Naive B cell (primary cell): ENCODE data around the gene GALC. TPM values are rescaled to one million over a fixed set of nuclear protein-coding genes. Genes with fewer than 3 reads are reported as not detected.

Experiments
- ATAC-seq, 2 donors: fragments of 150-1000 bp; cut with Tn5 transposase; 2 replicates each; pipeline ENCODE4 v1.10.0; 2021; ENCODE audit warnings: low read depth in 2 of 2, mild to moderate bottlenecking in 2 of 2, moderate library complexity in 2 of 2
- DNase-seq: peaks from one replicate; pipeline ENCODE4 v3.0.0; 2022
- H3K27ac Mint-ChIP-seq, 6 donors: one replicate each; pipeline ENCODE4 v1.8.0; 2020 to 2022; ENCODE audit warnings: mild to moderate bottlenecking in 6 of 6, mixed read lengths in 6 of 6, moderate library complexity in 5 of 6, inconsistent platforms in 2 of 6
- H3K27me3 Mint-ChIP-seq, 3 donors: one replicate each; pipeline ENCODE4 v1.8.0; 2021 to 2022; ENCODE audit warnings: mixed read lengths in 3 of 3, mild to moderate bottlenecking in 1 of 3
- H3K36me3 Mint-ChIP-seq, 2 donors: one replicate each; pipeline ENCODE4 v1.8.0; 2020 to 2022; ENCODE audit warnings: mixed read lengths in 2 of 2, inconsistent platforms in 1 of 2, mild to moderate bottlenecking in 1 of 2
- H3K4me1 Mint-ChIP-seq, 3 donors: one replicate each; pipeline ENCODE4 v1.8.0; 2020 to 2022; ENCODE audit warnings: mixed read lengths in 3 of 3, inconsistent platforms in 1 of 3, mild to moderate bottlenecking in 1 of 3, moderate library complexity in 1 of 3
- H3K4me3 Mint-ChIP-seq, 8 donors: one replicate each; pipeline ENCODE4 v1.8.0; 2020 to 2022; ENCODE audit warnings: mild to moderate bottlenecking in 8 of 8, mixed read lengths in 8 of 8, moderate library complexity in 8 of 8, inconsistent platforms in 2 of 8
- H3K9me3 Mint-ChIP-seq, 7 donors: one replicate each; pipeline ENCODE4 v1.8.0; 2020 to 2022; ENCODE audit warnings: mixed read lengths in 7 of 7, mild to moderate bottlenecking in 5 of 7, inconsistent platforms in 2 of 7, moderate library complexity in 1 of 7
- polyA plus RNA-seq, 6 donors: library from polyadenylated mRNA; unstranded; fragments of 300-500 nt; fragmentation: Illumina TruSeq; gene quantifications; one replicate each; pipeline ENCODE4 v1.2.3, GENCODE V29; 2021; ENCODE audit warnings: low read depth in 6 of 6

GALC gene
- polyA plus RNA-seq, 6 donors from 2014 or later = 3.6 to 9.4 (median 6.5) TPM

GRCh38 chr14:87934185-87934584 is 58.8 kb downstream of the GALC start:
- DNase-seq = no peak
- ATAC-seq = no peak
- Mint-ChIP-seq H3K36me3 (peaks cover 19 to 21% of the 10 kb centered on the region in 2 donors), H3K4me1 (peaks cover 2 to 7% (median 5%) of the 10 kb centered on the region in 3 donors), H3K4me3 (no peak overlapping the region), H3K9me3 (peaks cover 0 to 16% (median 7%) of the 10 kb centered on the region in 7 donors), H3K27me3 (no peaks in the 10 kb centered on the region), H3K27ac (no peak overlapping the region)

- H3K9me3 Mint-ChIP-seq = peaks cover 17 to 37% (median 24%) of the 10 kb centered on the region in 7 donors
Measured at GRCh38 chr14:87916886-87917275, 76.1 kb downstream of the GALC start.

GRCh38 chr14:87916103-87916885 is 76.7 kb downstream of the GALC start:
- H3K4me1 Mint-ChIP-seq = no peaks in the 10 kb centered on the region
- peaks cover 10 to 23% (median 12%) of the 10 kb centered on the region in 3 donors for H3K27me3 Mint-ChIP-seq
- DNase-seq (no peak), ATAC-seq (no peak)
- H3K9me3 Mint-ChIP-seq = peaks cover 17 to 43% (median 27%) of the 10 kb centered on the region in 7 donors
- H3K27ac Mint-ChIP-seq = no peak overlapping the region
- no peak overlapping the region for H3K4me3 Mint-ChIP-seq
- peaks cover 0 to 7% of the 10 kb centered on the region in 2 donors for H3K36me3 Mint-ChIP-seq

More at GRCh38 chr14:87916886-87917275, 76.1 kb downstream of the GALC start:
- Mint-ChIP-seq H3K4me3 (no peak overlapping the region), H3K27ac (no peak overlapping the region), H3K27me3 (peaks cover 10 to 23% (median 12%) of the 10 kb centered on the region in 3 donors), H3K36me3 (peaks cover 0 to 7% of the 10 kb centered on the region in 2 donors), H3K4me1 (no peaks in the 10 kb centered on the region)
- DNase-seq (no peak), ATAC-seq (no peak)

- Mint-ChIP-seq H3K9me3 (peaks cover 10 to 41% (median 22%) of the 10 kb centered on the region in 7 donors), H3K27me3 (peaks cover 9 to 19% (median 10%) of the 10 kb centered on the region in 3 donors), H3K36me3 (peaks cover 0 to 8% of the 10 kb centered on the region in 2 donors), H3K4me3 (no peak overlapping the region), H3K4me1 (no peaks in the 10 kb centered on the region), H3K27ac (no peak overlapping the region)
- ATAC-seq (no peak), DNase-seq (no peak)
Measured at GRCh38 chr14:87908550-87908949, 84.4 kb downstream of the GALC start.

GRCh38 chr14:87901652-87902051 is 91.3 kb downstream of the GALC start:
- H3K27ac Mint-ChIP-seq = no peak overlapping the region
- H3K4me1 Mint-ChIP-seq = no peaks in the 10 kb centered on the region
- DNase-seq (no peak), ATAC-seq (no peak)
- H3K27me3 Mint-ChIP-seq = peaks cover 16 to 19% (median 17%) of the 10 kb centered on the region in 3 donors
- no peak overlapping the region for H3K4me3 Mint-ChIP-seq
- no peaks in the 10 kb centered on the region for H3K9me3 Mint-ChIP-seq
- H3K36me3 Mint-ChIP-seq = no peaks in the 10 kb centered on the region

- Mint-ChIP-seq H3K27ac (no peak overlapping the region), H3K27me3 (peaks cover 17 to 23% (median 17%) of the 10 kb centered on the region in 3 donors), H3K9me3 (no peaks in the 10 kb centered on the region), H3K4me1 (no peaks in the 10 kb centered on the region), H3K36me3 (no peaks in the 10 kb centered on the region), H3K4me3 (no peak overlapping the region)
- DNase-seq (no peak), ATAC-seq (no peak)
Measured at GRCh38 chr14:87901236-87901635, 91.7 kb downstream of the GALC start.

GRCh38 chr14:87899228-87899627 is 93.8 kb downstream of the GALC start:
- no peak overlapping the region for H3K27ac Mint-ChIP-seq

GRCh38 chr14:87898301-87898700 is 94.7 kb downstream of the GALC start:
- no peaks in the 10 kb centered on the region for H3K9me3 Mint-ChIP-seq
- H3K36me3 Mint-ChIP-seq = no peaks in the 10 kb centered on the region
- DNase-seq (no peak), ATAC-seq (no peak)
- H3K4me3 Mint-ChIP-seq = no peak overlapping the region
- H3K27ac Mint-ChIP-seq = no peak overlapping the region
- H3K27me3 Mint-ChIP-seq = peaks cover 1 to 20% (median 13%) of the 10 kb centered on the region in 3 donors
- H3K4me1 Mint-ChIP-seq = no peaks in the 10 kb centered on the region

More at GRCh38 chr14:87899228-87899627, 93.8 kb downstream of the GALC start:
- no peaks in the 10 kb centered on the region for H3K4me1 Mint-ChIP-seq
- peaks cover 10 to 23% (median 17%) of the 10 kb centered on the region in 3 donors for H3K27me3 Mint-ChIP-seq
- DNase-seq = no peak
- no peaks in the 10 kb centered on the region for H3K9me3 Mint-ChIP-seq
- H3K36me3 Mint-ChIP-seq = no peaks in the 10 kb centered on the region
- ATAC-seq = no peak
- H3K4me3 Mint-ChIP-seq = no peak overlapping the region

GRCh38 chr14:87896393-87897380 is 96.3 kb downstream of the GALC start:
- no peak for DNase-seq
- Mint-ChIP-seq H3K9me3 (no peaks in the 10 kb centered on the region), H3K36me3 (no peaks in the 10 kb centered on the region), H3K27ac (no peak overlapping the region), H3K4me1 (no peaks in the 10 kb centered on the region), H3K27me3 (peaks cover 0 to 20% (median 13%) of the 10 kb centered on the region in 3 donors), H3K4me3 (no peak overlapping the region)
- no peak for ATAC-seq

- no peaks in the 10 kb centered on the region for H3K4me1 Mint-ChIP-seq
Measured at GRCh38 chr14:87894920-87895319, 98.1 kb downstream of the GALC start.

GRCh38 chr14:87892763-87893162 is 100.2 kb downstream of the GALC start:
- Mint-ChIP-seq H3K9me3 (no peaks in the 10 kb centered on the region), H3K27ac (no peak overlapping the region), H3K27me3 (peaks cover 8 to 19% (median 11%) of the 10 kb centered on the region in 3 donors), H3K4me1 (no peaks in the 10 kb centered on the region), H3K4me3 (no peak overlapping the region), H3K36me3 (no peaks in the 10 kb centered on the region)
- DNase-seq = no peak
- no peak for ATAC-seq

More at GRCh38 chr14:87894920-87895319, 98.1 kb downstream of the GALC start:
- Mint-ChIP-seq H3K9me3 (no peaks in the 10 kb centered on the region), H3K27ac (no peak overlapping the region), H3K36me3 (no peaks in the 10 kb centered on the region), H3K4me3 (no peak overlapping the region), H3K27me3 (peaks cover 0 to 25% (median 17%) of the 10 kb centered on the region in 3 donors)
- DNase-seq = no peak
- no peak for ATAC-seq

- no peak for ATAC-seq
- DNase-seq = no peak
- peaks cover 0 to 2% (median 0%) of the 10 kb centered on the region in 7 donors for H3K9me3 Mint-ChIP-seq
- H3K27me3 Mint-ChIP-seq = peaks cover 12 to 21% (median 13%) of the 10 kb centered on the region in 3 donors
- H3K27ac Mint-ChIP-seq = no peak overlapping the region
- H3K4me1 Mint-ChIP-seq = no peaks in the 10 kb centered on the region
- H3K36me3 Mint-ChIP-seq = peaks cover 0 to under 1% of the 10 kb centered on the region in 2 donors
- peak overlapping the region in 1 of 8 donors; percentile 40 for H3K4me3 Mint-ChIP-seq
Measured at GRCh38 chr14:87888136-87888999, 104.6 kb downstream of the GALC start.
